Superior temporal gyrus (tissue), 1 donor: ENCODE measurements around the gene MEF2C.

Experiments used
- DNase-seq: peaks from one replicate; pipeline ENCODE4 v3.0.0-alpha.2; 2016; ENCODE audit errors: extremely low spot score

The MEF2C gene

GRCh38 chr5:88888291-88888690, 5.3 kb upstream of the MEF2C start:
- DNase-seq = peak; percentile 70

- DNase-seq = peak; percentile 57
Measured at GRCh38 chr5:88887342-88887741, 4.4 kb upstream of the MEF2C start.

- DNase-seq = peak; percentile 64
Measured at GRCh38 chr5:88886746-88887341, 3.9 kb upstream of the MEF2C start.

GRCh38 chr5:88886252-88886651, 3.3 kb upstream of the MEF2C start:
- DNase-seq = no peak

- DNase-seq = peak; percentile 58
Measured at GRCh38 chr5:88885002-88885401, 2.0 kb upstream of the MEF2C start.

GRCh38 chr5:88884608-88884877, 1.6 kb upstream of the MEF2C start:
- no peak for DNase-seq

- DNase-seq = peak; percentile 76
Measured at GRCh38 chr5:88883836-88884607, 1.0 kb upstream of the MEF2C start.

GRCh38 chr5:88882276-88883038, 527 bp downstream of the MEF2C start:
- peak; percentile 49 for DNase-seq

GRCh38 chr5:88881571-88881971, 1.4 kb downstream of the MEF2C start:
- DNase-seq = peak; percentile 67

- peak; percentile 38 for DNase-seq
Measured at GRCh38 chr5:88880201-88880600, 2.8 kb downstream of the MEF2C start.

- DNase-seq = peak; percentile 53
Measured at GRCh38 chr5:88879724-88880123, 3.3 kb downstream of the MEF2C start.

- peak; percentile 48 for DNase-seq
Measured at GRCh38 chr5:88878976-88879375, 4.0 kb downstream of the MEF2C start.

- peak; percentile 50 for DNase-seq
Measured at GRCh38 chr5:88877826-88878225, 5.2 kb downstream of the MEF2C start.

GRCh38 chr5:88876714-88877113, 6.3 kb downstream of the MEF2C start:
- DNase-seq = peak; percentile 59

GRCh38 chr5:88875341-88876234, 7.4 kb downstream of the MEF2C start:
- DNase-seq = peak; percentile 55

GRCh38 chr5:88873447-88873846, 9.5 kb downstream of the MEF2C start:
- DNase-seq = no peak

- peak; percentile 63 for DNase-seq
Measured at GRCh38 chr5:88872971-88873370, 10.0 kb downstream of the MEF2C start.

- DNase-seq = peak; percentile 72
Measured at GRCh38 chr5:88870285-88870684, 12.7 kb downstream of the MEF2C start.

- no peak for DNase-seq
Measured at GRCh38 chr5:88868468-88869068, 14.4 kb downstream of the MEF2C start.

- DNase-seq = no peak
Measured at GRCh38 chr5:88867638-88868037, 15.3 kb downstream of the MEF2C start.

GRCh38 chr5:88863523-88863922, 19.5 kb downstream of the MEF2C start:
- DNase-seq = no peak
